H1 (cell line): Measurements from ENCODE around the gene SMCO1. TPM values are rescaled to one million over a fixed set of nuclear protein-coding genes. Genes with fewer than 3 reads are reported as not detected.

Source experiments
- CHD1 ChIP-seq: IDR thresholded peaks from 2 replicates; pipeline ENCODE4 v1.6.1; 2012; ENCODE audit warnings: low read depth, low read length, improper control_type of control experiment
- CHD7 ChIP-seq: fragments of 300-600 bp; sonication (generic); IDR thresholded peaks from 2 replicates; pipeline ENCODE4 v1.7.1; 2012; ENCODE audit warnings: low read length, moderate library complexity, mild to moderate bottlenecking, inconsistent platforms; ENCODE audit not compliant: insufficient replicate concordance
- EGR1 ChIP-seq: IDR thresholded peaks from 2 replicates; pipeline ENCODE4 v1.6.1; 2011; ENCODE audit warnings: low read depth, low read length, borderline replicate concordance
- GABPA ChIP-seq: IDR thresholded peaks from 2 replicates; pipeline ENCODE4 v1.6.1; 2011; ENCODE audit warnings: mild to moderate bottlenecking, low read length, moderate library complexity, borderline replicate concordance; ENCODE audit not compliant: insufficient read depth
- JUND ChIP-seq: IDR thresholded peaks from 2 replicates; pipeline ENCODE4 v1.6.1; 2011; ENCODE audit warnings: mild to moderate bottlenecking, improper control_type of control experiment, low read length
- KDM4A ChIP-seq: IDR thresholded peaks from one replicate; pipeline ENCODE4 v1.7.1; 2012; ENCODE audit warnings: low read depth, mild to moderate bottlenecking, moderate library complexity, low read length, inconsistent platforms; ENCODE audit not compliant: severe bottlenecking
- RAD21 ChIP-seq, 2 experiments: IDR thresholded peaks in 1 of 2; conservative IDR thresholded peaks in 1 of 2; 2 replicates each; pipeline ENCODE4 v1.6.1; 2011; ENCODE audit warnings: low read depth in 2 of 2, low read length in 2 of 2, improper control_type of control experiment in 1 of 2, inconsistent platforms in 1 of 2, mild to moderate bottlenecking in 1 of 2, moderate library complexity in 1 of 2
- SP4 ChIP-seq: IDR thresholded peaks from 2 replicates; pipeline ENCODE4 v1.6.1; 2012; ENCODE audit warnings: low read length, inconsistent platforms
- TCF12 ChIP-seq: IDR thresholded peaks from 2 replicates; pipeline ENCODE4 v1.6.1; 2011; ENCODE audit warnings: low read depth, mild to moderate bottlenecking, low read length
- polyA plus RNA-seq, 7 experiments: library from polyadenylated mRNA; depleted of rRNA in 3 of 7; stranded (reverse) in 5 of 7; unstranded in 2 of 7; fragments of >200 nt in 5 of 7; fragments of 200-250 nt in 2 of 7; gene quantifications; 1 replicate in 5 of 7; 2 replicates in 1 of 7; 4 replicates in 1 of 7; pipeline versions ENCODE4 v1.2.1 to v1.2.3, GENCODE V29; 2011 to 2013; ENCODE audit warnings: missing spikeins in 2 of 7, mixed read lengths in 2 of 7
- total RNA-seq: library from RNA; stranded (reverse); fragmentation: NEBNext Ultra II Directional; extraction: Animal tissue kit (Norgen Biotek cat#: 25700); gene quantifications from 2 replicates; pipeline ENCODE4 v1.2.1, GENCODE V29; 2021

Gene SMCO1
- total and polyA plus RNA-seq, 2 of the 8 experiments (the other 6 are each of a cell fraction or from before 2014, with no cell fraction given) = 0.03 TPM; not detected in 1

- TF ChIP-seq GABPA (peak; percentile 74; the same call in 1 of the 2 replicates), EGR1 (peak; percentile 80), SP4 (no peak), CHD7 (no peak), RAD21 (IDR thresholded peaks at IDR 0.05 in 1 of 2, conservative IDR thresholded peaks at IDR 0.05 in 1 of 2; ENCODE audit: low read depth in 2 of 2, low read length in 2 of 2) (no peak), CHD1 (no peak), JUND (no peak), TCF12 (no peak), KDM4A (peak; percentile 80)
Measured at GRCh38 chr3:196503196-196504076, 11.7 kb downstream of the SMCO1 start, which contains the start of gene RNF168 (continued).
